ENCODE data around the gene LRRC49.
A peak's percentile ranks its signal among the peaks of the same experiment; 100 is the strongest.

Gene LRRC49

DNA sequence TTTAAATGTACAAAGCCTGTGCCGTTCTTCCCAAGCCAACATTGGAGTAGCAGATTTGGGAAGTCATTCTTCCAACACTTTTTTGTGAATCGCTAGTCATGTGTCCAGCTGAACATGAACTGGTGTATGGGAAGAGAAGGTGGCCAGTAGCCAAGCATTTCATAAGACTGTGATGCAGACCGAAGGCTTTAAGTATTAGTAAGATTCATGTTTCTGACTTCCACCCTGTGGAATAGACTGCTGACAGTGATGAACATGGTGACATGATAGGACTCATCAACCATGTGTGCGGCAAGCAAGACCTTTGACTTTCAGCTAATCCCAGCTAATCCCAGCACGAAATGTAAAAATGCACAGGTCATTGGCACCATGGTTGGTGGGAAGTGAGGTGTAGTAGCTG is 174.4 kb downstream of the LRRC49 start:
- H3K4me3 ChIP-seq (ENCODE audit: low read depth, low read length): no peak overlapping the region
- TF ChIP-seq, protein P1, sequence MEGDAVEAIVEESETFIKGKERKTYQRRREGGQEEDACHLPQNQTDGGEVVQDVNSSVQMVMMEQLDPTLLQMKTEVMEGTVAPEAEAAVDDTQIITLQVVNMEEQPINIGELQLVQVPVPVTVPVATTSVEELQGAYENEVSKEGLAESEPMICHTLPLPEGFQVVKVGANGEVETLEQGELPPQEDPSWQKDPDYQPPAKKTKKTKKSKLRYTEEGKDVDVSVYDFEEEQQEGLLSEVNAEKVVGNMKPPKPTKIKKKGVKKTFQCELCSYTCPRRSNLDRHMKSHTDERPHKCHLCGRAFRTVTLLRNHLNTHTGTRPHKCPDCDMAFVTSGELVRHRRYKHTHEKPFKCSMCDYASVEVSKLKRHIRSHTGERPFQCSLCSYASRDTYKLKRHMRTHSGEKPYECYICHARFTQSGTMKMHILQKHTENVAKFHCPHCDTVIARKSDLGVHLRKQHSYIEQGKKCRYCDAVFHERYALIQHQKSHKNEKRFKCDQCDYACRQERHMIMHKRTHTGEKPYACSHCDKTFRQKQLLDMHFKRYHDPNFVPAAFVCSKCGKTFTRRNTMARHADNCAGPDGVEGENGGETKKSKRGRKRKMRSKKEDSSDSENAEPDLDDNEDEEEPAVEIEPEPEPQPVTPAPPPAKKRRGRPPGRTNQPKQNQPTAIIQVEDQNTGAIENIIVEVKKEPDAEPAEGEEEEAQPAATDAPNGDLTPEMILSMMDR (IDR thresholded peaks at IDR 0.05; ENCODE audit: insufficient read depth, low read depth, low read length, missing control alignments): no peak
- DNase-seq (ENCODE audit: low read depth): no peak

DNA sequence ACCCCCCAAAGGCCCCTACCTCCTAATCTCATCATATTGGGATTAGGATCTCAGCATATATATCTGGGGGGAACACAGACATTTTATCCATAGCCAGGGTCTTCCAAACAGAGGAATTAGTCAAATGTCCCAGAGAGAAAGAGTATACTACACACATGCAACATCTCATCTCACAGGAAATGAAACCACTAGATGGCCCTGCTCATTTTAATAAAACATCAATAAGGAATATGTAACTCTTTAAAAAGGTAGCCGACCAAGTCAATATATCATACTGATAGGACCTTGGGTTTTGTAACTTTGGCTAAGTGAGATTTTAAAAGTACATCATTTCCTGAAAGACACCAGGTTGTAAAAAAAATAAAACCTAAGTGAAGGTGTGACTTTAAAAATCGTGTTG is 177.1 kb downstream of the LRRC49 start:
- H3K4me3 ChIP-seq (ENCODE audit: low read depth, low read length): no peak overlapping the region
- DNase-seq (ENCODE audit: low read depth): no peak
- TF ChIP-seq, protein P1 (IDR thresholded peaks at IDR 0.05; ENCODE audit: insufficient read depth, low read depth, low read length, missing control alignments): peak; percentile 3

DNA sequence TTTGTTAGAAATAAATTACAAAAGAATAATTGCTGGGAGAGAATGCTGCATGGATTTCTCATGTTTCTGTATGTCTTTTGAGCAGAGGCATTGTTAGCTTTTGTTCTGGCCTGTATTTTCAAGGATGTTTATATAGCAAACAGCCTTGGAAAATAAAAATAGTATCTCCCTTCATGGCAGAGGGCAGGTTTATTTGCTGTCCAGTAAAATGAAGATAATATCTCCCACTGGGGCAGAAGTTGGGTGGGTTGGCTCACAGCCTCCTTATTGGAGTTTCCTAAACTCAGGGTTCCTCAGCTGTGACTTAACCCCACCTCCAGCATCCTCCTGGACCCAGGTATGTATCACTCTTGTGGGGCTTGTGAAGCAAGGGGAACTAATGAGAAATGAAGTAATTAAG is 178.9 kb downstream of the LRRC49 start:
- TF ChIP-seq, protein P1 (IDR thresholded peaks at IDR 0.05; ENCODE audit: insufficient read depth, low read depth, low read length, missing control alignments): no peak
- H3K4me3 ChIP-seq (ENCODE audit: low read depth, low read length): no peak overlapping the region
- DNase-seq (ENCODE audit: low read depth): no peak

DNA sequence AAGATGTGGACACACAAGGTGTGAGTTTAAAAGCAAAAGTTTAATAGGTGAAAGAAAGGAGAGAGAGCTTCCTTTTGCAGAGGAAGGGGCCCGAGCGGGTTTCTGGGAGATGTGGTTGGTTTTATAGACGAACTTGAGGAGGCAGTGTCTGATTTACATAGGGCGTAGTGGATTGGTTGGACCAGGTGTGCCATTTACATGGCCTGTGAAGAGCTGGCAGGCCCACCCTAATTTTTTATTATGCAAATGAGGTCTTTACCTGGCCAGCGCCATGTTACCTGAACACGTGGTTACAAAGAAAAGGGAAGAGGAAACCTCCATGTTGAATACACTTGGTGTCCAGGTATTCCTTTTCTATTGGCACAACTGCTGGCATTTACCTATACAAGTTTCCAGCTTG is 179.8 kb downstream of the LRRC49 start:
- H3K4me3 ChIP-seq (ENCODE audit: low read depth, low read length): no peak overlapping the region
- TF ChIP-seq, protein P1 (IDR thresholded peaks at IDR 0.05; ENCODE audit: insufficient read depth, low read depth, low read length, missing control alignments): no peak
- DNase-seq (ENCODE audit: low read depth): no peak

DNA sequence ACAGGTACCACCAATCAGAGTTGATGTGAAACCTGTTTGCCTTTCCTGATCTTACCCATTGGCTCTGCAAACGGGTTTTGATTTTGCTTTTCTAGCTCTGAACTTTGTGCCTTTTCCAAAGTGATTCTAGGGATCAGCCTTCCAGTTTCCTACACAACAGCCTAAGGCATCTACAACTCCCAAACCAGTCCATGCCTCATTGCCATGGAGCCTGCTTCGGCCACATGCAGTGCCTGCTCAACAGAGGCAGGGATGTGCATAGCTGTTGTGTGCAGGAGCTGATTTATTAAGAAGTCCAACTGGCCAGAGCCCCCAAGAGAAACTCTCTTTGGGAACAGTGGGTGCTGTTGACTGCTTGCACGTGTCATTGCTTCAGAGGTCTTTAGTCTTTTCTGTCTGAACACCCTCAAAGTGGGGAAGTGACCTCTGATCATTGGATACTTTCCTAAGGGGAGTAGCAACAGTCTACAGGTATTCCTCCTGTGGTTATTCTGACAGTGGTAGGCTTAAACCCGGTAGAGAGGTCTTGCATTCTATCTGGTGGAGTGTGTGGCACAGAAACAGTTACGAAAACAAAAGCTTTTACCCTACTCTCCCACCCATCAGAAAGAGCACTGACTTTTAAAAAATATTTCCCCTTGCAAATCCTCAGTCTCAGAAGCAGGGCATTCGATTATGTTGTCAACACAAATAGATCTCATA is 186.0 kb downstream of the LRRC49 start:
- no peak for DNase-seq (ENCODE audit: low read depth)
- TF ChIP-seq, protein P1 (IDR thresholded peaks at IDR 0.05; ENCODE audit: insufficient read depth, low read depth, low read length, missing control alignments): no peak
- no peak overlapping the region for H3K4me3 ChIP-seq (ENCODE audit: low read depth, low read length)

DNA sequence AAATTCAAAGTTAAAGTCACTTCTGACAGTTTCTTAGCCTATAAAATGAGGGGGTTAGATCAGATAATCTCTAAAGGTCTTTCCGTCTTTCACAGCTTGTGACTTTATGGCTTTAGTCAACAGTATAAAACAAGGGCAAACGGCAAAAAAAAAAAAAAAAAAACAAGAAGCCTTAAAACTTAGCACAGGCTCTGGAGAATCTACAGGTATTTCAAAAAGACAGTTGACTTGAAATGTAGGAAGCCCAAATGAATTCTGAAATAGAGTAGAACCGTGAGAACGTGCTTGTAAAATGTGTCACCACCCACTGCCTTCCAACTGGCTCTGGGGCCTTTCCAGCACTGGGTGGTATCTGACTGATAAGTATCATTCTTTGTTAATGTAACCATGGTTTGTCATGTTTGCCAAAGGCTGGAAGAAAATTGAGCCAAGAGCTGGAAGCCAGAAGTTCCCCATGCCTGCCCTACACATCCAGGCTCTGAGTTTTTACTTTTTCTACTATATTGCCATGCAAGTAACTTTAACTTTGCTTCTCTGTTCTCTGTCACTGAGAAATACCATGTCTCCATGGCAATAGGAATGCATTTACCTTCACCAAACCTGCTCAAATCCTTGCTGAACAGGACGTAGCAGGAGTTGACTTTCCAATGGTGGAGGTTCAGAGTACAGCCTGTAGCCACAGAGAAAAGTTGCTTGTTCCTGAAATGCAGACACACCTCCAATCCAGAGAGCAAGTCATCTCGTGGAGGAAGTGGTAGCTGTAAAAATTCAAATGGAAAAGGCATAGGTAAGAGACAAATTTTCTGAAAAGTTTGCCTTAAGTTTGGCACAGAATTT is 186.8 kb downstream of the LRRC49 start:
- DNase-seq (ENCODE audit: low read depth): peak; percentile 25
- no peak overlapping the region for H3K4me3 ChIP-seq (ENCODE audit: low read depth, low read length)
- TF ChIP-seq, protein P1 (IDR thresholded peaks at IDR 0.05; ENCODE audit: insufficient read depth, low read depth, low read length, missing control alignments): no peak
